ENCODE measurements around the gene IVL. TPM values are rescaled to one million over a fixed set of nuclear protein-coding genes. Genes with fewer than 3 reads are reported as not detected.

The IVL gene
- total RNA-seq, 1 experiment from 2014 or later = not detected

DNA sequence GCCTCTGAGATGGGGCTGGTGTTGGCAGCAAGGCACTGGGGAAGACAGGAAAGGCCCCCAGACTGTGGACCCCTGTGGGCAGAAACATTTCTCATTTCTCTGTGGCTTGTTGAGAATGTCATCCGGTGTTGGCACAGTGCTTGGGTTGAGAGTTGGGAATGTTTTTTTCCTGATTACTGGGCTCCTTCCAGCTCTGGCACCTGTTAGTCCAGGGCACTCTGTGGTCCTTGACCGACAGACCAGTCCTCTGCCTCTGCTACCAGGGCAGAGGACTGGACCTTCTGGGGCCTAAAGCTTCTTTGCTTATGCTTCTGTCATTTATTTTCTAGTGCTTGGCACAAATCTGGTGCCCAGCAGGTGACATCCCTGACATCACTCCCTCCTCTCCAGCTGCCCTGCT lies 33.8 kb downstream of the IVL start:
- Histone ChIP-seq H3K36me3 (no peaks in the 10 kb centered on the region), H3K9me3 (replicated peaks) (no peaks in the 10 kb centered on the region), H3K4me3 (no peak overlapping the region), H3K27me3 (replicated peaks) (no peaks in the 10 kb centered on the region), H3K4me1 (replicated peaks) (no peaks in the 10 kb centered on the region), H3K27ac (no peak overlapping the region)
- no peak for DNase-seq (ENCODE audit: low read depth in 1 of 2, low spot score in 2 of 2)

DNA sequence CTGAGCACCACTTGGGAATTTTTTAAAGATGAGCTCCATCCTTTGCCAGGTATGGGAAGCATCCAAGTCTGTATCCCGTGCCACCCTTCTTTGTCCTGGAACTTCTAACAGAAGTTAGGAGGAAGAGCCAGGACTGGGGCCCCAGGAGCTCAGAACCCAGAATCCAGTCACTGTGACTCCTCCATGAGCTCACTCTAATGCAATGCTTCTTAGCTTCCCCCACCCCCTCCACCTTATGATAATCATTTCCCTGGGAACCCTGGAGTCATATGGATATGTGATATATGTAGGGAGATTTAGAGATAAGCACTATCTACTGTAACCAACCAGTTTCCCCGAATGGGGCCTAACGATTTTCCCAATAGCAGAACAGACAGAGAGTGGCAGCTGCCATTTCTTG lies 37.9 kb downstream of the IVL start:
- Histone ChIP-seq H3K27me3 (replicated peaks) (0 out of 2 replicates have a peak, but pooled peaks cover 5% of the 10 kb centered on the region), H3K9me3 (replicated peaks) (no peaks in the 10 kb centered on the region), H3K27ac (no peak overlapping the region), H3K4me3 (no peak overlapping the region), H3K36me3 (no peaks in the 10 kb centered on the region), H3K4me1 (replicated peaks) (no peaks in the 10 kb centered on the region)
- no peak for DNase-seq (ENCODE audit: low read depth in 1 of 2, low spot score in 2 of 2)

DNA sequence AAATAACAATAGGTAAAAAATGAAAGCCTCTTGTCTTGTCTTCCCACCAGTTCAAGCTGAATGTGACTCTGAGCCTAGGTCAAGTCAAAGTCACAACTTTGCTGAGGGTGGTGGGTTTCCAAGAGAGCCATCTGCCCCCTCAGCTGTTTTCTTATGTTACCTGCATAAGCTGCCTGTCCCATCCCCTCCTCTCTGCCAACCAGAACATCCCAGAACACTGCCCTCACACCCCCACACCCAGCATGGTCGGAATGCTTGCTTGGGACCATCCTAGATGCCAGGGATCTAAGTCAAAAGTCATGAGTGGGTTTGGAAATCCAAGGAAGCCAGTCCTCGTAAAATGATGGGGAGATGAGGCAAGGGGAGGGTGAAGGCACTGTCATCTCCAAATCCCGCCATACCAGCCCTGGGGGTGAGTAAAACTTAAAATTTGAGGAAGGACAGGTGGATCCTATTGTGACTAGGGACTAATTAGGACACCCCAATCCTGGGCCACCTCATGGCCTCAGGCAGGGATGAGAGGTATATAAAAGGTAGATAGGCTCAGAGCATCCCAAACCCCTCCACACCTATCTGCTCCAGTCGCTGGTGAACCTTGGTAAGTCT lies 38.4 kb downstream of the IVL start, which contains the start of gene SPRR5:
TSS of gene SPRR5 (plus strand) at position 556 of the 606 bp plus-strand sequence. CDS start 1,349 bp downstream, outside the sequence.
- Histone ChIP-seq H3K9me3 (replicated peaks) (no peaks in the 10 kb centered on the region), H3K36me3 (no peaks in the 10 kb centered on the region), H3K4me3 (no peak within 1 kb of the TSS), H3K4me1 (replicated peaks) (no peaks in the 10 kb centered on the region), H3K27ac (no peak within 1 kb of the TSS), H3K27me3 (replicated peaks) (0 out of 2 replicates have a peak, but pooled peaks cover 5% of the 10 kb centered on the region)
- no peak for DNase-seq (ENCODE audit: low read depth in 1 of 2, low spot score in 2 of 2)

DNA sequence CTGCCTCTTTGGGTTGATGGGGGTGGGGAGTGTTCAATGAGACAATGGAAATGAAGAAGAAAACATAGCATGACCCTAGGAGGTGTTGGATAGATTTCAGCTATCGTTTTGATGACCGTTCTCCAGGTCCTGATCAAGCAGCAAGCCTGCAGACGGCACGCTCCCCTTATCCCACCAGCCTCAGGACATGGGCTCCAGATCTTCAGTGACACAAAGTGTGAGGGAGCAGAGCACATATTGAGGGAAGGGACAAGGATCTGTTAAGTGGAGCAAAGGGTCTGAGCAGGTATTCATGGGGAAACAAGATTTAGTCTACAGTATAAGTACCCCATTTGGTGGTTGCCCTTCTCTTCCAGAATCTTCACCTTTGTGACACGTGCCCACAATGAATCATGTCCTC lies 43.4 kb downstream of the IVL start:
- Histone ChIP-seq H3K27ac (no peak overlapping the region), H3K36me3 (no peaks in the 10 kb centered on the region), H3K9me3 (replicated peaks) (no peaks in the 10 kb centered on the region), H3K27me3 (replicated peaks) (0 out of 2 replicates have a peak, but pooled peaks cover 5% of the 10 kb centered on the region), H3K4me3 (no peak overlapping the region), H3K4me1 (replicated peaks) (no peaks in the 10 kb centered on the region)
- no peak for DNase-seq (ENCODE audit: low read depth in 1 of 2, low spot score in 2 of 2)

DNA sequence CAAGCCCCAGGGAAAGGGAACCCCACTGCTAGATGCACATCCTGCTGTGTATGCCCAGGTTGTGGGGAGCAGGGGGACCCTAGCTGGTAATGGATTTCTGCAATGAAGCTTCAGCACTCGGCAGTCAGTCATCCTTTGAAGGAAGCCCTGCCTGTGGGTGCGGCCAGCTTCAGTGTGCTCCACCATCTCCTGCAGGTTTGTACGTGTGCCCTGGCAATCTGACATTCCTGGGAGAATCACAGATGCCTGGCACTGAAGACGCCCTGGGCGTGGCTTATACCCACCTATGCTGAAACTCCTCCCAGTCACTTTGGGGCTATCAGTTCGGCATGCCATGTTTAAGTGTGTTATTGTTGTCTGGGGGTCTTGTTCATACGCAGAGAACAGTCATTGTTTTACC lies 45.4 kb downstream of the IVL start:
- no peaks in the 10 kb centered on the region for H3K9me3 ChIP-seq (replicated peaks)
- DNase-seq (ENCODE audit: low read depth in 1 of 2, low spot score in 2 of 2) = no peak
- H3K27ac ChIP-seq = no peak overlapping the region

DNA sequence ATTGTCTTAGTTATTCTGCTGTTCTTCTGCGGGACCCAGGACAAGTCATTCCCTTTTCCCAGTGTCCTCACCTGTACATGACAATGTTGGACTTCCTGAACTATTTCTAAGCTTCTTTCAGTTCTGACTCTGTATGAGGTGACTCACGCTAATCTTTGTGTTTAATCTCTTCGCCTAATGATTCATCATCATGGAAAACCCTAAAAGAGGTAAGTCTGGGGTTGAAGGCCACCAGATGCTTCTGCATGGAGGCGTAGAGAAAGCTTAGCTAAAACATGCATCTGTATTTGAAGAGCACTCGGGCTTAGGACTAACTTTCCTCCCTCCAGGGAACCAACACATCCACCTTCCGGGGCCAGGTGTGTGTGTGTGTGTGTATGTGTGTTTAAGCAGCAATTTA lies 46.1 kb downstream of the IVL start:
- Histone ChIP-seq H3K36me3 (no peaks in the 10 kb centered on the region), H3K4me3 (no peak overlapping the region), H3K27ac (no peak overlapping the region), H3K4me1 (replicated peaks) (no peaks in the 10 kb centered on the region), H3K9me3 (replicated peaks) (no peaks in the 10 kb centered on the region), H3K27me3 (replicated peaks) (0 out of 2 replicates have a peak, but pooled peaks cover 5% of the 10 kb centered on the region)
- no peak for DNase-seq (ENCODE audit: low read depth in 1 of 2, low spot score in 2 of 2)

More for the DNA sequence above, 45.4 kb downstream of the IVL start:
- H3K4me1 ChIP-seq (replicated peaks) = no peaks in the 10 kb centered on the region
- H3K27me3 ChIP-seq (replicated peaks) = 0 out of 2 replicates have a peak, but pooled peaks cover 5% of the 10 kb centered on the region
- H3K36me3 ChIP-seq = no peaks in the 10 kb centered on the region
- H3K4me3 ChIP-seq = no peak overlapping the region

DNA sequence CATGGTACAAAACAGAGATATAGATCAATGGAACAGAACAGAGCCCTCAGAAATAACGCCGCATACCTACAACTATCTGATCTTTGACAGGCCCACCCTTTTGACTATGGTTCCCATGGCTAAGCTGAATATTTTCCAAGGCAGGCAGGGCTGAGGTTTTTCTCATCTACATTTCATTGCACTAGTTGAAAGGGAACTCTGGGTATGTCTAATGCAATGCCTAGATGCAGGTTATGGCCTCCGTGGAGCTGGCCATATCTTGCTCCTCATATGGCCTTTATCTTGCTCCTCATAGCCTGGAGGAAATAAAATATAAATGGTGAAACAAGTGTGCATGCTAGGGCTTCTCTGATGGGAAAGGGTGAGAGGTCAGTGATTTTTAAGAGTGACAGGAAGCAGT lies 49.2 kb downstream of the IVL start:
- H3K36me3 ChIP-seq = no peaks in the 10 kb centered on the region
- H3K9me3 ChIP-seq (replicated peaks) = no peaks in the 10 kb centered on the region
- H3K27me3 ChIP-seq (replicated peaks) = peaks cover 5% of the 10 kb centered on the region; the same call in 1 of the 2 replicates
- H3K4me1 ChIP-seq (replicated peaks) = no peaks in the 10 kb centered on the region
- H3K4me3 ChIP-seq = no peak overlapping the region
- no peak overlapping the region for H3K27ac ChIP-seq
- DNase-seq (ENCODE audit: low read depth in 1 of 2, low spot score in 2 of 2) = no peak

DNA sequence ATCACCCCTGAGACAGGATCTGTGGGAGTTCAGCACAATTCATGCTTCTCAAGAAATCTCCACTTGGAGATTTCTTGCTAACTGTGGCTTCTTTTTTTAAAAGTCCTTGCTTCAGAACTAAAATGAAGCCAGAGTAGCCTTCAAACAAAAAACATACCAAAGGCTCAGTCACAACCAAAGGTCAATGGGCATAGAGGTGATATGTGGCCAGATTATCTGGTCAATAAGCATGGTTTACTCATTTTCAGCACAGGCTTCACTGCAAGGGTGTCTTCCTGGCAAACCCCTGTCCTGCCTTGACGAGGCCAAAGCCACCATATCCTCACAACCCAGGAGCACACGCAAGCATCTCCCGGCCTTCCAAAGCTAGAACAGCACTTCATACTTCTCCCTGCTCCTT lies 50.9 kb downstream of the IVL start:
- Histone ChIP-seq H3K27ac (no peak overlapping the region), H3K27me3 (replicated peaks) (peaks cover 5% of the 10 kb centered on the region; the same call in 1 of the 2 replicates), H3K36me3 (no peaks in the 10 kb centered on the region), H3K9me3 (replicated peaks) (no peaks in the 10 kb centered on the region), H3K4me1 (replicated peaks) (no peaks in the 10 kb centered on the region), H3K4me3 (no peak overlapping the region)
- DNase-seq (ENCODE audit: low read depth in 1 of 2, low spot score in 2 of 2) = no peak

DNA sequence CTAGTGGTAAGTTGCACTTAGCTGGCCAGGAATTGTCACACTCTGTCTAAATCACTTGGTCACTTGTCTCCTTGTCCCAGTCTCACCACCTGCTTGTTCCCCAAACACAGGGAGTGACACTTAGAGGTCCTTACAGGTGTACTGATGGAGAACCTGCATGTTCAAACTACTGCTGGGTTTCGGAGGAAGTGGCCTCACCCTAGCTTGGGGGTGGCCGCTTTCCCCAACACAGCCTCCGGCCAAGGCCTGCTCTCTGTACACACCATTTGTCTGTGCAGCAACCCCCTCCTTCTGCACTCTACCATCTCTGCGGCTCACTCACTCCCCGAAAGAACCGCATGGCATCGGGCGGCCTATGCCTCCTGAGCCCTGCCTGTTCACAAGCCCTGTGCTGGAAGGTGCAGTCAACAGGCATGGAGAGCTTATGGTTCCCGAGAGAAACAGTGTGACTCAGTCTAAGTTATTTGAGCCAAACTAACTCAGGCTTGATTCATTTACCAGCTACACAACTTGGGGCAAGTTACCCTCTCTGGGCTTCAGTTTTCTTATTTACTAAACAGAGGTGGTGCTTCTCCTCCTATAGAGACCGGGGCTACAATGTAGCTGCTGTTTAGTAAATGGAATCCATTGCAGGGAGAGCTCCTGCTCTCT lies 51.6 kb downstream of the IVL start:
- Histone ChIP-seq H3K4me1 (replicated peaks) (no peaks in the 10 kb centered on the region), H3K27me3 (replicated peaks) (peaks cover 5% of the 10 kb centered on the region; the same call in 1 of the 2 replicates), H3K9me3 (replicated peaks) (no peaks in the 10 kb centered on the region), H3K36me3 (no peaks in the 10 kb centered on the region), H3K4me3 (no peak overlapping the region), H3K27ac (no peak overlapping the region)
- DNase-seq (ENCODE audit: low read depth in 1 of 2, low spot score in 2 of 2) = no peak

DNA sequence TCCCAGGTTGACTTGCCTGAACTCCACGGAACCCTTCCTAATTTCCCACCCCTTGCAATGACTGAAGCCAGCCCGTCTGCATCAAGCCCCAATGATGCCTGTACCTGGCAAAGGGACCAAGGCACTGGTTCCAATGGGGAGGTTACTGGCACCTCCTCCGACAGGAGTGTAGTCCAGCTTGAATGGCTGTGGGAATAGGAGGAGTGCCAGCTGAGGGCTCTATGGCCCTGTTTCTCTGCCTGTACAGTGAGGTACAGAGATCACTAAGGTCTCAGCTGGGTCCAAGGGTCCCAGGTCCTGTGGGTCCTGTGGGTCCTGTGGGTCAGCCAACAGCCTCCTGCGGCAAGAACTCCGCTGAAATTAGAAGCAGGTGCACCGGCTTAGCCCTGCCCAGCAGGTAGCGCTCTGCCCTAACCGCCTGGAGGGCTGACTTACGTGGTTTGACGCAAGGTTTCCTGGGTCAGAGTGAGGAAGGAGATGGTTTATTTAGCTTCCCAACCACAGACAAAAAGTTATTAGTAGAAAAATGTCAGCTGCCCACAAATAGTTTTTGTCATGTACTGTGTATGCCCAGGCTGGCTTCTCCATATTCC lies 52.2 kb downstream of the IVL start:
- Histone ChIP-seq H3K36me3 (no peaks in the 10 kb centered on the region), H3K4me3 (no peak overlapping the region), H3K27ac (no peak overlapping the region), H3K27me3 (replicated peaks) (peaks cover 5% of the 10 kb centered on the region; the same call in 1 of the 2 replicates), H3K9me3 (replicated peaks) (no peaks in the 10 kb centered on the region), H3K4me1 (replicated peaks) (no peaks in the 10 kb centered on the region)
- no peak for DNase-seq (ENCODE audit: low read depth in 1 of 2, low spot score in 2 of 2)

Other genes starting within 250 kb of the IVL start
- gene LCE2D, start 245.2 kb upstream of the IVL start, total RNA-seq (2014; rRNA removed; shearing (Covaris generic)) = not detected in 2 replicates
- gene LCE2C, start 233.3 kb upstream of the IVL start, total RNA-seq (2014; rRNA removed; shearing (Covaris generic)) = not detected in 2 replicates
- gene LCE2B, start 222.4 kb upstream of the IVL start, total RNA-seq (2014; rRNA removed; shearing (Covaris generic)) = not detected in 2 replicates
- gene LCE2A, start 210.2 kb upstream of the IVL start, total RNA-seq (2014; rRNA removed; shearing (Covaris generic)) = not detected in 2 replicates
- gene LCE4A, start 200.4 kb upstream of the IVL start, total RNA-seq (2014; rRNA removed; shearing (Covaris generic)) = not detected in 2 replicates
- not detected in 2 replicates for gene KPRP, start 150.5 kb upstream of the IVL start, total RNA-seq (2014; rRNA removed; shearing (Covaris generic))
- not detected in 2 replicates for gene LCE1F, start 133.4 kb upstream of the IVL start, total RNA-seq (2014; rRNA removed; shearing (Covaris generic))
- not detected in 2 replicates for gene LCE1E, start 122.3 kb upstream of the IVL start, total RNA-seq (2014; rRNA removed; shearing (Covaris generic))
- gene LCE1D, start 111.8 kb upstream of the IVL start, total RNA-seq (2014; rRNA removed; shearing (Covaris generic)) = not detected in 2 replicates
- not detected in 2 replicates for gene LCE1C, start 101.9 kb upstream of the IVL start, total RNA-seq (2014; rRNA removed; shearing (Covaris generic))
- not detected in 2 replicates for gene LCE1B, start 96.6 kb upstream of the IVL start, total RNA-seq (2014; rRNA removed; shearing (Covaris generic))
- gene LCE1A, start 81.1 kb upstream of the IVL start, total RNA-seq (2014; rRNA removed; shearing (Covaris generic)) = not detected in 2 replicates
- not detected in 2 replicates for gene LCE6A, start 65.7 kb upstream of the IVL start, total RNA-seq (2014; rRNA removed; shearing (Covaris generic))
- gene LCE7A, start 48.5 kb upstream of the IVL start, total RNA-seq (2014; rRNA removed; shearing (Covaris generic)) = not detected in 2 replicates
- gene SMCP, start 30.2 kb upstream of the IVL start, total RNA-seq (2014; rRNA removed; shearing (Covaris generic)) = not detected in 2 replicates
- not detected in 2 replicates for gene SPRR5, start 38.7 kb downstream of the IVL start, total RNA-seq (2014; rRNA removed; shearing (Covaris generic))
- not detected in 2 replicates for gene SPRR4, start 62.1 kb downstream of the IVL start, total RNA-seq (2014; rRNA removed; shearing (Covaris generic))
- not detected in 2 replicates for gene SPRR1A, start 75.5 kb downstream of the IVL start, total RNA-seq (2014; rRNA removed; shearing (Covaris generic))
- not detected in 2 replicates for gene SPRR3, start 93.2 kb downstream of the IVL start, total RNA-seq (2014; rRNA removed; shearing (Covaris generic))
- gene SPRR1B, start 122.7 kb downstream of the IVL start, total RNA-seq (2014; rRNA removed; shearing (Covaris generic)) = not detected in 2 replicates
- not detected in 2 replicates for gene SPRR2D, start 132.6 kb downstream of the IVL start, total RNA-seq (2014; rRNA removed; shearing (Covaris generic))
- gene SPRR2A, start 149.0 kb downstream of the IVL start, total RNA-seq (2014; rRNA removed; shearing (Covaris generic)) = not detected in 2 replicates
- not detected in 2 replicates for gene SPRR2B, start 163.1 kb downstream of the IVL start, total RNA-seq (2014; rRNA removed; shearing (Covaris generic))
- not detected in 2 replicates for gene SPRR2E, start 186.0 kb downstream of the IVL start, total RNA-seq (2014; rRNA removed; shearing (Covaris generic))
- gene SPRR2F, start 205.0 kb downstream of the IVL start, total RNA-seq (2014; rRNA removed; shearing (Covaris generic)) = not detected in 2 replicates
- gene SPRR2G, start 242.3 kb downstream of the IVL start, total RNA-seq (2014; rRNA removed; shearing (Covaris generic)) = not detected in 2 replicates

All from SJSA1 (cell line).